Measurements from ENCODE around the gene CCDC85C. TPM values are rescaled to one million over a fixed set of nuclear protein-coding genes. Genes with fewer than 3 reads are reported as not detected.

Gene CCDC85C
- total and polyA plus RNA-seq, 2 of the 4 experiments (the other 2 are of a cell fraction), result 16.0 to 19.0 TPM

GRCh38 chr14:99648027-99648784 lies 44.2 kb upstream of the CCDC85C start:
- Histone ChIP-seq H3K27me3 (ENCODE audit: control insufficient read depth, insufficient read depth, low read length) (peaks cover 4% of the 10 kb centered on the region; the same call in 1 of the 2 replicates), H3K14ac (replicated peaks; ENCODE audit: low read depth, low read length) (no peak overlapping the region), H4K8ac (ENCODE audit: low read depth in 2 of 2, low read length in 2 of 2) (no peak overlapping the region), H3K4me3 (ENCODE audit: insufficient read depth, low read depth, low read length) (no peak overlapping the region), H2BK20ac (ENCODE audit: low read depth, low read length) (no peak overlapping the region), H3K36me3 (ENCODE audit: control insufficient read depth, insufficient read depth, low read length) (no peaks in the 10 kb centered on the region), H3K9me1 (ENCODE audit: insufficient read depth, low read length) (peaks cover 5% of the 10 kb centered on the region; the same call in 1 of the 2 replicates), H2BK120ac (ENCODE audit: low read depth, low read length) (no peak overlapping the region), H3K56ac (ENCODE audit: extremely low read depth, insufficient read depth, low read length) (no peak overlapping the region), H2BK5ac (ENCODE audit: low read depth, low read length, poor library complexity, severe bottlenecking) (no peak overlapping the region), H3K79me1 (ENCODE audit: low read depth in 1 of 2, low read length in 2 of 2) (no peaks in the 10 kb centered on the region), H3K23ac (ENCODE audit: low read depth, low read length) (no peak overlapping the region), H2BK15ac (ENCODE audit: low read depth, low read length) (no peak overlapping the region), H3K4me1 (ENCODE audit: control insufficient read depth, insufficient read depth, low read length) (peaks cover 4% of the 10 kb centered on the region; the same call in 1 of the 2 replicates), H2AK5ac (ENCODE audit: low read depth, low read length) (no peak overlapping the region), H4K91ac (ENCODE audit: insufficient read depth, low read depth, low read length) (no peak overlapping the region), H4K5ac (ENCODE audit: low read depth, low read length) (no peak overlapping the region), H2AK9ac (replicated peaks; ENCODE audit: low read depth, low read length, poor library complexity) (no peak overlapping the region), H3K4me2 (ENCODE audit: low read depth, low read length) (no peak overlapping the region), H2AFZ (replicated peaks; ENCODE audit: low read length, poor library complexity) (no peak overlapping the region), H3K18ac (ENCODE audit: low read depth, low read length) (no peak overlapping the region), H3K9ac (ENCODE audit: low read depth, low read length) (no peak overlapping the region), H3K4ac (ENCODE audit: low read depth, low read length) (no peak overlapping the region), H3K27ac (ENCODE audit: insufficient read depth, low read length) (no peak overlapping the region), H4K20me1 (ENCODE audit: insufficient read depth, low read length) (no peaks in the 10 kb centered on the region), H3K9me3 (ENCODE audit: control insufficient read depth, insufficient read depth, low read length) (no peaks in the 10 kb centered on the region)
- ChIA-PET POLR2A (ENCODE audit: unreplicated experiment) (no interaction called here), CTCF (no interaction called here)
- intact Hi-C loops (cut with micrococcal nuclease) (no loop called here), dilution Hi-C loops (cut with HindIII; ENCODE audit: low sequenced_read_pairs, unreplicated experiment) (no loop called here), in situ Hi-C loops (cut with MboI; ENCODE audit: low sequenced_read_pairs) (no loop called here)
- DNase-seq, result no peak
- BruUV-seq (replicated peaks), result no TSS peak
- ATAC-seq (ENCODE audit: low read depth), result no peak
- WGBS, 2 experiments (ENCODE audit: extremely low coverage in 2 of 2, insufficient read length in 1 of 2), result 89% methylated on average over 3 of the region's 8 CpGs; no CpG with 5 or more reads in 1 of the 2 experiments
- TF ChIP-seq MAFK (IDR thresholded peaks at IDR 0.05; ENCODE audit: low read depth, low read length) (no peak), MAZ (IDR thresholded peaks at IDR 0.05; ENCODE audit: borderline replicate concordance, low read depth, low read length) (no peak), MXI1 (IDR thresholded peaks at IDR 0.05; ENCODE audit: borderline replicate concordance, low read depth, low read length) (no peak), NFE2L2 (IDR thresholded peaks at IDR 0.05; ENCODE audit: low read depth, low read length) (no peak), ELK1 (IDR thresholded peaks at IDR 0.05; ENCODE audit: borderline replicate concordance, low read depth, low read length) (no peak)
